Endothelial cell of umbilical vein (primary cell): Measurements from ENCODE around the gene GIPC1. TPM values are rescaled to one million over a fixed set of nuclear protein-coding genes. Genes with fewer than 3 reads are reported as not detected.

ENCODE experiments used
- BruUV-seq: library from RNA; stranded (reverse); fragments of 400-500 nt; replicated peaks from 2 replicates; lab custom pipeline; 2021; lab: Mats Ljungman, UMichigan
- CTCF ChIA-PET: fragments of 300-600, 350-600 bp; sonication (Branson Sonifier 250); formaldehyde crosslinking; loops from one replicate; lab custom pipeline; 2021; ENCODE audit warnings: antibody characterized with exemption, inconsistent platforms; lab: Charles Lee
- POLR2A ChIA-PET: fragments of 300-600, 350-600 bp; sonication (Branson Sonifier 250); formaldehyde crosslinking; loops from one replicate; lab custom pipeline; 2021; ENCODE audit warnings: antibody characterized with exemption, inconsistent platforms; lab: Charles Lee
- DNase-seq: peaks from one replicate; pipeline ENCODE4 v3.0.0-alpha.2; 2011; ENCODE audit warnings: low read depth, low spot score
- FAIRE-seq: peaks from 2 replicates; lab custom pipeline; 2011; peaks lifted over from hg19 to GRCh38; lab: Jason Lieb, UNC
- H2AFZ ChIP-seq: 2 replicates; pipeline ENCODE4 v1.6.0; 2012; ENCODE audit warnings: low read depth, low read length, control low read depth, inconsistent platforms
- H3K27ac ChIP-seq: 2 replicates; pipeline ENCODE4 v1.5.1; 2011; ENCODE audit warnings: low read depth, mild to moderate bottlenecking, control low read depth, low read length, moderate library complexity; ENCODE audit not compliant: insufficient read depth
- H3K27me3 ChIP-seq, 2 experiments: 2 replicates each; pipeline versions ENCODE4 v1.6.0 to v1.6.1; 2011; ENCODE audit warnings: low read length in 2 of 2, mixed read lengths in 1 of 2; ENCODE audit not compliant: control insufficient read depth in 2 of 2, insufficient read depth in 2 of 2
- H3K36me3 ChIP-seq, 2 experiments: 2 replicates in 1 of 2; 3 replicates in 1 of 2; pipeline ENCODE4 v1.5.1; 2011; ENCODE audit warnings: low read length in 2 of 2, mild to moderate bottlenecking in 1 of 2, moderate library complexity in 1 of 2; ENCODE audit not compliant: control insufficient read depth in 2 of 2, insufficient read depth in 2 of 2; ENCODE audit errors: extremely low read depth in 1 of 2
- H3K4me1 ChIP-seq: 3 replicates; pipeline ENCODE4 v1.5.1; 2011; ENCODE audit warnings: mild to moderate bottlenecking, low read length; ENCODE audit not compliant: control insufficient read depth, insufficient read depth; ENCODE audit errors: extremely low read depth
- H3K4me2 ChIP-seq: 2 replicates; pipeline ENCODE4 v1.6.1; 2011; ENCODE audit warnings: low read length, control low read depth, mixed read lengths; ENCODE audit not compliant: insufficient read depth
- H3K4me3 ChIP-seq, 3 experiments: fragments of 200-600 bp in 1 of 3; sonication (generic), shearing (Covaris generic) in 1 of 3; replicated peaks in 1 of 3; 2 replicates each; pipeline ENCODE4 v1.5.1; 2011 to 2016; ENCODE audit warnings: control low read depth in 3 of 3, low read length in 3 of 3, mild to moderate bottlenecking in 2 of 3, inconsistent platforms in 1 of 3, low read depth in 1 of 3, moderate library complexity in 1 of 3; ENCODE audit not compliant: insufficient read depth in 1 of 3
- H3K79me2 ChIP-seq: 2 replicates; pipeline ENCODE4 v1.6.0; 2012; ENCODE audit warnings: low read length, inconsistent platforms; ENCODE audit not compliant: control insufficient read depth, insufficient read depth
- H3K9ac ChIP-seq: replicated peaks from 2 replicates; pipeline ENCODE3; 2011; ENCODE audit warnings: low read length, control low read depth; ENCODE audit not compliant: insufficient read depth; ENCODE audit errors: extremely low read depth
- H3K9me1 ChIP-seq: replicated peaks from 3 replicates; pipeline ENCODE4 v1.6.0; 2011; ENCODE audit warnings: mild to moderate bottlenecking, low read length; ENCODE audit not compliant: control insufficient read depth, insufficient read depth; ENCODE audit errors: extremely low read depth
- H3K9me3 ChIP-seq: replicated peaks from 2 replicates; pipeline ENCODE4 v1.5.1; 2012; ENCODE audit warnings: low read length, inconsistent platforms; ENCODE audit not compliant: control insufficient read depth, insufficient read depth
- H4K20me1 ChIP-seq: replicated peaks from 2 replicates; pipeline ENCODE3; 2011; ENCODE audit warnings: mild to moderate bottlenecking, low read length; ENCODE audit not compliant: control insufficient read depth, insufficient read depth; ENCODE audit errors: extremely low read depth
- EZH2 ChIP-seq: IDR thresholded peaks from 2 replicates; pipeline ENCODE4 v1.6.1; 2012; ENCODE audit warnings: borderline replicate concordance, low read depth, mild to moderate bottlenecking, moderate library complexity, low read length, inconsistent platforms; ENCODE audit not compliant: severe bottlenecking
- FOS ChIP-seq: IDR thresholded peaks from 2 replicates; pipeline ENCODE4 v1.6.1; 2011; ENCODE audit warnings: mild to moderate bottlenecking, low read length, moderate library complexity, borderline replicate concordance; ENCODE audit not compliant: insufficient read depth
- GATA2 ChIP-seq: IDR thresholded peaks from 2 replicates; pipeline ENCODE4 v1.7.0; 2011; ENCODE audit warnings: low read depth, mild to moderate bottlenecking, moderate library complexity, mixed read lengths, low read length; ENCODE audit not compliant: insufficient read length, insufficient read depth
- JUN ChIP-seq: IDR thresholded peaks from 2 replicates; pipeline ENCODE4 v1.6.1; 2011; ENCODE audit warnings: borderline replicate concordance, low read depth; ENCODE audit not compliant: insufficient read length, insufficient read depth
- MYC ChIP-seq: IDR thresholded peaks from one replicate; pipeline ENCODE4 v1.6.1; 2011; ENCODE audit warnings: mild to moderate bottlenecking, low read depth, low read length
- POLR2A ChIP-seq: IDR thresholded peaks from 2 replicates; pipeline ENCODE4 v1.6.1; 2012; ENCODE audit warnings: low read depth, mild to moderate bottlenecking, control low read depth, low read length
- POLR2AphosphoS5 ChIP-seq: IDR thresholded peaks from 2 replicates; pipeline ENCODE4 v1.6.1; 2012; ENCODE audit warnings: low read depth, mild to moderate bottlenecking, control low read depth, low read length, moderate library complexity; ENCODE audit not compliant: insufficient read depth
- dilution Hi-C: fragments of 300-500 bp; cut with MboI; formaldehyde crosslinking; loops from one replicate; pipeline ENCODE4 v1.15.0; 2019; ENCODE audit warnings: low sequenced_read_pairs; ENCODE audit not compliant: extremely low pct_ligation_motif_present
- intact Hi-C: fragments of 100-400 bp; cut with micrococcal nuclease; formaldehyde crosslinking; loops from one replicate; pipeline ENCODE4 v1.10.0; 2022
- polyA plus RNA-seq, 4 experiments: library from polyadenylated mRNA; depleted of rRNA in 3 of 4; stranded (reverse) in 3 of 4; unstranded in 1 of 4; fragments of >200 nt; gene quantifications; 2 replicates each; pipeline versions ENCODE4 v1.2.1 to v1.2.3, GENCODE V29; 2011 to 2012; ENCODE audit warnings: missing spikeins in 1 of 4
- total RNA-seq: library from RNA; stranded (reverse); gene quantifications from 2 replicates; pipeline ENCODE4 v1.2.3, GENCODE V29; 2021
- TF ChIP-seq, protein P1 (sequence below), 2 donors: IDR thresholded peaks; 1 replicate in 1 of 2; 2 replicates in 1 of 2; pipeline ENCODE4 v1.5.1; 2011; ENCODE audit warnings: low read length in 2 of 2, mild to moderate bottlenecking in 2 of 2, moderate library complexity in 2 of 2, control low read depth in 1 of 2, inconsistent platforms in 1 of 2, low read depth in 1 of 2; ENCODE audit not compliant: insufficient read depth in 1 of 2; ENCODE audit errors: extremely low read depth in 1 of 2
- TF ChIP-seq, protein P2 (sequence below): IDR thresholded peaks from 2 replicates; pipeline ENCODE4 v1.6.1; 2011; ENCODE audit not compliant: insufficient read depth, insufficient read length

The GIPC1 gene
- total and polyA plus RNA-seq, 2 donors (not counting 3 experiments of a cell fraction or from before 2014, with no cell fraction given) = 108 to 141 TPM

DNA sequence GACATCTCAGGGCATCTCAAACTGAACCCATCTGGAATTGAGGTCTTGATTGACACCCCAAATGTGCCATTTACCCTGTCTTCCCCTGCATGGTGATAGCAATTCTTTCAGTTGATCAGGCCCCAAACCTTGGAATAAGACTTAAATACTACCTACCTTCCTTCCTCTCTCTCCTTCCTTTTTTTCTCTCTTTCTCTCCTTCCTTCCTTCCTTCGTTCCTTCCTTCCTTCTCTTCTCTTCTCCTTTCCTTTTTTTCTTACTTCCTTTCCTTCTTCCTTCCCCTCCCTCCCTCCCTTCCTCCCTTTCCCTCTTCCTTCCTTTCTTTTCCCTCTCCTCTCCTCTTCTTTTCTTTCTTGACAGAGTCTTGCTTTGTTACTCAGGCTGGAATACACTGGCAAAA lies 7.4 kb upstream of the GIPC1 start:
- dilution Hi-C loops (no loop called here), intact Hi-C loops (no loop called here)
- FAIRE-seq = no peak

More for the DNA sequence above, 7.4 kb upstream of the GIPC1 start:
- H4K20me1 ChIP-seq = no peaks in the 10 kb centered on the region
- H3K4me3 ChIP-seq = no peak overlapping the region
- peaks cover 10% of the 10 kb centered on the region for H3K4me1 ChIP-seq
- H2AFZ ChIP-seq = no peak overlapping the region
- no peaks in the 10 kb centered on the region for H3K79me2 ChIP-seq
- TF ChIP-seq GATA2 (no peak), POLR2AphosphoS5 (no peak), FOS (no peak), MYC (no peak), POLR2A (no peak), EZH2 (no peak), JUN (no peak)
- TF ChIP-seq, protein P1, sequence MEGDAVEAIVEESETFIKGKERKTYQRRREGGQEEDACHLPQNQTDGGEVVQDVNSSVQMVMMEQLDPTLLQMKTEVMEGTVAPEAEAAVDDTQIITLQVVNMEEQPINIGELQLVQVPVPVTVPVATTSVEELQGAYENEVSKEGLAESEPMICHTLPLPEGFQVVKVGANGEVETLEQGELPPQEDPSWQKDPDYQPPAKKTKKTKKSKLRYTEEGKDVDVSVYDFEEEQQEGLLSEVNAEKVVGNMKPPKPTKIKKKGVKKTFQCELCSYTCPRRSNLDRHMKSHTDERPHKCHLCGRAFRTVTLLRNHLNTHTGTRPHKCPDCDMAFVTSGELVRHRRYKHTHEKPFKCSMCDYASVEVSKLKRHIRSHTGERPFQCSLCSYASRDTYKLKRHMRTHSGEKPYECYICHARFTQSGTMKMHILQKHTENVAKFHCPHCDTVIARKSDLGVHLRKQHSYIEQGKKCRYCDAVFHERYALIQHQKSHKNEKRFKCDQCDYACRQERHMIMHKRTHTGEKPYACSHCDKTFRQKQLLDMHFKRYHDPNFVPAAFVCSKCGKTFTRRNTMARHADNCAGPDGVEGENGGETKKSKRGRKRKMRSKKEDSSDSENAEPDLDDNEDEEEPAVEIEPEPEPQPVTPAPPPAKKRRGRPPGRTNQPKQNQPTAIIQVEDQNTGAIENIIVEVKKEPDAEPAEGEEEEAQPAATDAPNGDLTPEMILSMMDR (IDR thresholded peaks at IDR 0.05; ENCODE audit: extremely low read depth in 1 of 2, insufficient read depth in 1 of 2, low read depth in 1 of 2, low read length in 2 of 2) = no peak
- TF ChIP-seq, protein P2, sequence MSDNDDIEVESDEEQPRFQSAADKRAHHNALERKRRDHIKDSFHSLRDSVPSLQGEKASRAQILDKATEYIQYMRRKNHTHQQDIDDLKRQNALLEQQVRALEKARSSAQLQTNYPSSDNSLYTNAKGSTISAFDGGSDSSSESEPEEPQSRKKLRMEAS = no peak
- no peaks in the 10 kb centered on the region for H3K36me3 ChIP-seq
- peaks cover 0 to 2% of the 10 kb centered on the region in 2 experiments for H3K27me3 ChIP-seq
- ChIA-PET CTCF (interaction anchor here (1.2 to 1.8 kb wide), 3 partner anchors 15 to 183 kb away, joined by 3 to 6 read pairs (median 4); partner anchors contain the start of gene DNAJB1), POLR2A (no interaction called here)
- DNase-seq = no peak
- no peaks in the 10 kb centered on the region for H3K9me1 ChIP-seq
- no peak overlapping the region for H3K4me2 ChIP-seq
- H3K9me3 ChIP-seq = no peaks in the 10 kb centered on the region
- BruUV-seq = no TSS peak
- H3K9ac ChIP-seq = no peak overlapping the region
- no peak overlapping the region for H3K27ac ChIP-seq
